ENCODE results near the gene ZMYM2. TPM values are rescaled to one million over a fixed set of nuclear protein-coding genes. Genes with fewer than 3 reads are reported as not detected.

The ZMYM2 gene
- total RNA-seq, 1 donor from 2014 or later = 75.2 TPM

DNA sequence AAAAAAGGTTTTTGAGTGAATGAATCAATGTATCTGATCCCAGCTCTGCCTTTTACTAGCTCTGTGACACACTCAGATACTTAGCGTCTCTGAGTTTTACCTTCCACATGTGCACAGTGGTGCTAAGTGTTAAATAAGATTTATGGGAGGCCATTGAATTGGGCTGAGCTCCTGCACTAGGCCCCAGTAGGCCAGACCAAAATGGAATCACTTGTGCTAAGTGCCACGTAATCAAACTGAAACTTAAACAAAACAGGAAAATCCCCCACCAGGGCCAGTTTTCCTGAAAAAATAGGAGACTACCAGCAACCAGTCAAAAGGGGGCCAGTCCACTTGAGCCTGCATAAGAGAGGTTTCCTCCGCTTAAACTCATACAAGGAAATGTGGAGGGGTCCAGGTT, 161.4 kb downstream of the ZMYM2 start:
- CTCF ChIA-PET = no interaction called here
- intact Hi-C loops (cut with micrococcal nuclease) = no loop called here
- Mint-ChIP-seq H3K4me3 (peak overlapping the region; percentile 82), H3K4me1 (peaks cover 10% of the 10 kb centered on the region), H3K27ac (no peak overlapping the region), H3K36me3 (ENCODE audit: low read depth) (no peaks in the 10 kb centered on the region), H3K27me3 (peaks cover 23% of the 10 kb centered on the region), H3K9me3 (no peaks in the 10 kb centered on the region)
- POLR2A ChIA-PET = no interaction called here
- ATAC-seq (ENCODE audit: low read depth) (no peak), DNase-seq (no peak)
- TF ChIP-seq CTCF (IDR thresholded peaks at IDR 0.05) = no peak

- no peak for TF ChIP-seq CTCF (IDR thresholded peaks at IDR 0.05)
- peaks cover 11% of the 10 kb centered on the region for H3K4me1 Mint-ChIP-seq
- H3K4me3 Mint-ChIP-seq = peak overlapping the region; percentile 69
- CTCF ChIA-PET = no interaction called here
- H3K9me3 Mint-ChIP-seq = no peaks in the 10 kb centered on the region
- DNase-seq = no peak
- no peak overlapping the region for H3K27ac Mint-ChIP-seq
- H3K27me3 Mint-ChIP-seq = peaks cover 26% of the 10 kb centered on the region
- H3K36me3 Mint-ChIP-seq (ENCODE audit: low read depth) = no peaks in the 10 kb centered on the region
- POLR2A ChIA-PET = no interaction called here
- intact Hi-C loops (cut with micrococcal nuclease) = no loop called here
- ATAC-seq (ENCODE audit: low read depth) = no peak
Measured at GRCh38 chr13:20121159-20121525, 162.6 kb downstream of the ZMYM2 start.

DNA sequence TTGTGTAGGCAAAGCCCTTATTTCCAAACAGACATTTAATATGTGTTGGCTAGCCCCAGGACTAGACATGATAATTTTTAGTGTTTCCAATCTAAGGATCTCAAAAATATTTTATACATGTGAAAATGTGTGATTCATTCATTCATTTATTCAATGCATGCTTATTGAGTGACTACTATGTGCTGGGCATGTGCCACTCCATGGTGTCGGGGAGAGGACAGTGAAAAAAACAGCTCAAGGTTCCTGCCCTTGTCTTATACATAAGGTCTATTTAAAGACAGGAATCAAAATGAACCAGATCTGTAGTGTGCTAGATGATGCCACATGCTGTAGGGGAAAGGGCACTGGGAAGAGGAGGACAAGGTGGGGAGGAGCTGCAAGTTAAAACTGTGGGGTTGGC, 165.8 kb downstream of the ZMYM2 start:
- TF ChIP-seq CTCF (IDR thresholded peaks at IDR 0.05) = no peak
- CTCF ChIA-PET = no interaction called here
- H3K36me3 Mint-ChIP-seq (ENCODE audit: low read depth) = no peaks in the 10 kb centered on the region
- peaks cover 19% of the 10 kb centered on the region for H3K4me1 Mint-ChIP-seq
- intact Hi-C loops (cut with micrococcal nuclease) = no loop called here
- H3K4me3 Mint-ChIP-seq = no peak overlapping the region
- no peaks in the 10 kb centered on the region for H3K9me3 Mint-ChIP-seq
- peaks cover 30% of the 10 kb centered on the region for H3K27me3 Mint-ChIP-seq
- ATAC-seq (ENCODE audit: low read depth) (no peak), DNase-seq (no peak)
- H3K27ac Mint-ChIP-seq = no peak overlapping the region
- POLR2A ChIA-PET = no interaction called here

- H3K4me3 Mint-ChIP-seq = no peak overlapping the region
- intact Hi-C loops (cut with micrococcal nuclease) = loop anchor here (5.0 kb wide), 1 partner anchor 937 kb away; the partner anchor contains the start of gene LATS2
- H3K4me1 Mint-ChIP-seq = peaks cover 11% of the 10 kb centered on the region
- H3K9me3 Mint-ChIP-seq = no peaks in the 10 kb centered on the region
- no peak for TF ChIP-seq CTCF (IDR thresholded peaks at IDR 0.05)
- no peak overlapping the region for H3K27ac Mint-ChIP-seq
- no peak for ATAC-seq (ENCODE audit: low read depth)
- H3K27me3 Mint-ChIP-seq = peaks cover 22% of the 10 kb centered on the region
- no peaks in the 10 kb centered on the region for H3K36me3 Mint-ChIP-seq (ENCODE audit: low read depth)
- no peak for DNase-seq
- ChIA-PET CTCF (no interaction called here), POLR2A (no interaction called here)
Measured at GRCh38 chr13:20125129-20125782, 166.7 kb downstream of the ZMYM2 start.

DNA sequence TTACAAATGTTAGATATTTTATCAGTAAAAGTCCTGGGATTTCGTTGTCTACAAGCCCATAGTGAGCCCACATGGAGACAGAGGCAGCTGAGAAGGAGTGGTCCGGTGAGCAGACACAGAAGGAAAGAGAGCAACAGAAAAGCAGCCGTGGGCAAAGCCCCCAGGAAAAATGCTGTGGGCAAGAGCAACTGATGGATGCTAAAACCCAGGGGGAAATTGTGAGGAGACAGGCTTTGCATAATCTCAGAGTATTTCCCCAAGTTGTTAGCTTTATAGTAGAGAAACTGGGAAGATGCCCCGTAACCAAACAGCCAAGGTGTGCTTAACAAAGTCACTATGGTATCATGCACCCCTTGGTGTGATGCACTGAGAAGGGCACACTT, 167.2 kb downstream of the ZMYM2 start:
- intact Hi-C loops (cut with micrococcal nuclease) = loop anchor here (5.0 kb wide), 1 partner anchor 937 kb away; the partner anchor contains the start of gene LATS2
- peaks cover 11% of the 10 kb centered on the region for H3K4me1 Mint-ChIP-seq
- DNase-seq (no peak), ATAC-seq (ENCODE audit: low read depth) (no peak)
- no peak overlapping the region for H3K27ac Mint-ChIP-seq
- H3K27me3 Mint-ChIP-seq = peaks cover 22% of the 10 kb centered on the region
- H3K4me3 Mint-ChIP-seq = peak overlapping the region; percentile 6
- POLR2A ChIA-PET = no interaction called here
- CTCF ChIA-PET = no interaction called here
- H3K36me3 Mint-ChIP-seq (ENCODE audit: low read depth) = no peaks in the 10 kb centered on the region
- no peak for TF ChIP-seq CTCF (IDR thresholded peaks at IDR 0.05)
- H3K9me3 Mint-ChIP-seq = no peaks in the 10 kb centered on the region
